ENCODE results near the gene CD22. TPM values are rescaled to one million over a fixed set of nuclear protein-coding genes. Genes with fewer than 3 reads are reported as not detected.

Gene CD22
- total and polyA plus RNA-seq, 2 donors from 2014 or later, result 0.82 to 15.4 TPM

- TF ChIP-seq, protein P1, sequence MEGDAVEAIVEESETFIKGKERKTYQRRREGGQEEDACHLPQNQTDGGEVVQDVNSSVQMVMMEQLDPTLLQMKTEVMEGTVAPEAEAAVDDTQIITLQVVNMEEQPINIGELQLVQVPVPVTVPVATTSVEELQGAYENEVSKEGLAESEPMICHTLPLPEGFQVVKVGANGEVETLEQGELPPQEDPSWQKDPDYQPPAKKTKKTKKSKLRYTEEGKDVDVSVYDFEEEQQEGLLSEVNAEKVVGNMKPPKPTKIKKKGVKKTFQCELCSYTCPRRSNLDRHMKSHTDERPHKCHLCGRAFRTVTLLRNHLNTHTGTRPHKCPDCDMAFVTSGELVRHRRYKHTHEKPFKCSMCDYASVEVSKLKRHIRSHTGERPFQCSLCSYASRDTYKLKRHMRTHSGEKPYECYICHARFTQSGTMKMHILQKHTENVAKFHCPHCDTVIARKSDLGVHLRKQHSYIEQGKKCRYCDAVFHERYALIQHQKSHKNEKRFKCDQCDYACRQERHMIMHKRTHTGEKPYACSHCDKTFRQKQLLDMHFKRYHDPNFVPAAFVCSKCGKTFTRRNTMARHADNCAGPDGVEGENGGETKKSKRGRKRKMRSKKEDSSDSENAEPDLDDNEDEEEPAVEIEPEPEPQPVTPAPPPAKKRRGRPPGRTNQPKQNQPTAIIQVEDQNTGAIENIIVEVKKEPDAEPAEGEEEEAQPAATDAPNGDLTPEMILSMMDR (IDR thresholded peaks at IDR 0.05; ENCODE audit: borderline replicate concordance, extremely low read depth, insufficient read depth), result no peak
- no peak overlapping the region for H3K9ac ChIP-seq (ENCODE audit: low read length in 3 of 3)
- DNase-seq (no peak), FAIRE-seq (no peak)
- intact Hi-C loops (cut with DNase I), result no loop called here
- H3K4me3 ChIP-seq (ENCODE audit: low read length in 3 of 3), result no peak overlapping the region
- H3K9me3 ChIP-seq (ENCODE audit: control insufficient read depth in 2 of 3, insufficient read depth in 1 of 3, low read length in 3 of 3), result peaks cover 0 to 2% (median 0%) of the 10 kb centered on the region in 3 donors
- H3K27me3 ChIP-seq (ENCODE audit: control insufficient read depth, insufficient read depth, low read length), result no peaks in the 10 kb centered on the region
- H3K27ac ChIP-seq (ENCODE audit: low read depth in 2 of 2, low read length in 2 of 2), result no peak overlapping the region
- H3K4me1 ChIP-seq (ENCODE audit: control insufficient read depth in 2 of 3, insufficient read depth in 2 of 3, low read depth in 1 of 3, low read length in 3 of 3), result no peaks in the 10 kb centered on the region
- H3K36me3 ChIP-seq (ENCODE audit: control insufficient read depth in 2 of 3, insufficient read depth in 3 of 3, low read length in 3 of 3), result no peaks in the 10 kb centered on the region
Measured at GRCh38 chr19:35294328-35294727, 34.7 kb upstream of the CD22 start.

DNA sequence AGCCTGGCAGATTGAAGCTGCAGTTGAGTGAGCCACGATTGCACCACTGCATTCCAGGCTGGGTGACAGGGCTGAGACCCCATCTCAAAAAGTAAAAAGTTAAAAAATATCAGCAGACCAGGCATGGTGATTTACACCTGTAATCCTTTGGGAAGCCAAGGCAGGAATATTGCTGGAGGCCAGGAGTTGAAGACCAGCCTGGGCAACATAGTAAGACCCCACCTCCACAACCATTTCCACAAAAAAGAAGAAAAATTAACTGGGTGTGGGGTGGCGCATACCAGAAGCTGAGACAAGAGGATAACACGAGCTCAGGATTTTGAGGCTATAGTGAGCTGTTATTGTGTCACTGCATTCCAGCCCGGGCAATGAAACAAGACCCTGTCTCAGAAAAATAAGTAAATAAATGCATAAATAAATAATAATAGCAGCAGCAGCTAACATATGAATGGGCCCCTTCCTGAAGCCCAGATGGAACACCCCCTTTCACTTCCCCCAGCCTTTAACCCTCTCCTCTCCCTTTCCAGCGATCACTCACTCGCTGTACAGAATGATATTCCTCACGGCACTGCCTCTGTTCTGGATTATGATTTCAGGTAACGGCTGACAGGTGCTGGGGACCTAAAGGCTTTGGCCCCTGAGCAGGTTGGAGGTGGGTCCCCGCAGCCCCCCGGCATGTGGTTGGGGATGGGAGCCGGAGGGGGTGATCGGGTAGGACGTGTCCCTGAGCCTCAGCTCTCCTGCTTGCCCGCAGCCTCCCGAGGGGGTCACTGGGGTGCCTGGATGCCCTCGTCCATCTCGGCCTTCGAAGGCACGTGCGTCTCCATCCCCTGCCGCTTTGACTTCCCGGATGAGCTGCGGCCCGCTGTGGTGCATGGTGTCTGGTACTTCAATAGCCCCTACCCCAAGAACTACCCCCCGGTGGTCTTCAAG, 33.9 kb upstream of the CD22 start:
- H3K9me3 ChIP-seq (ENCODE audit: control insufficient read depth in 2 of 3, insufficient read depth in 1 of 3, low read length in 3 of 3), result peaks cover 0 to 2% (median 0%) of the 10 kb centered on the region in 3 donors
- no peak overlapping the region for H3K4me3 ChIP-seq (ENCODE audit: low read length in 3 of 3)
- H3K9ac ChIP-seq (ENCODE audit: low read length in 3 of 3), result no peak overlapping the region
- no peak for FAIRE-seq
- DNase-seq, result no peak
- no peaks in the 10 kb centered on the region for H3K27me3 ChIP-seq (ENCODE audit: control insufficient read depth, insufficient read depth, low read length)
- H3K36me3 ChIP-seq (ENCODE audit: control insufficient read depth in 2 of 3, insufficient read depth in 3 of 3, low read length in 3 of 3), result no peaks in the 10 kb centered on the region
- TF ChIP-seq, protein P1 (IDR thresholded peaks at IDR 0.05; ENCODE audit: borderline replicate concordance, extremely low read depth, insufficient read depth), result no peak
- no peak overlapping the region for H3K27ac ChIP-seq (ENCODE audit: low read depth in 2 of 2, low read length in 2 of 2)
- intact Hi-C loops (cut with DNase I), result no loop called here
- H3K4me1 ChIP-seq (ENCODE audit: control insufficient read depth in 2 of 3, insufficient read depth in 2 of 3, low read depth in 1 of 3, low read length in 3 of 3), result no peaks in the 10 kb centered on the region

DNA sequence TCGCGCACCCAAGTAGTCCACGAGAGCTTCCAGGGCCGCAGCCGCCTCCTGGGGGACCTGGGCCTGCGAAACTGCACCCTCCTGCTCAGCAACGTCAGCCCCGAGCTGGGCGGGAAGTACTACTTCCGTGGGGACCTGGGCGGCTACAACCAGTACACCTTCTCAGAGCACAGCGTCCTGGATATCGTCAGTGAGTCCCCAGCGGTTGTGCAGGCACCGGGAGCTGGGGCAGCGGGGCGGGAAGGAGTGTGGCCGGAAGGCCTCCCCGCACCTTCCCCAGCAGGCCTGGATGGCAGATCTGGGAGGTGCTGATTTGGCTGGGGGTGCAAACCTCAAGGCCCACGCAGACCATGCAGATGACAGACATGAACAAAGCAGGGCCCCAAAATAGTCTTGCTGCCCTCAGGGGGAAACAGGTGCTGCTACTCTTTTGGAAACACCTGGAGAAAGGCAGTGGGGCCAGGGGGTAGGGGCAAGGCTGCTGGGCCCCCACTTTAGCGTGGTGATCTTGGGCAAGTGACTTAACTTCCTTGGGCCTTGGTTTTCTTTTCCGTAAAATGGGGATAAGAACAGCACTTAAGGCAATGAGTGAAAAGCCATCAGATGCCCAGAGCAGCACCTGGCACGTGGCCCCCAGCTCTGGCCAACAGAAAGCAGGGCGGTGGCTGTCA, 33.1 kb upstream of the CD22 start:
- Histone ChIP-seq H3K4me3 (ENCODE audit: low read length in 3 of 3) (no peak overlapping the region), H3K9ac (ENCODE audit: low read length in 3 of 3) (no peak overlapping the region), H3K4me1 (ENCODE audit: control insufficient read depth in 2 of 3, insufficient read depth in 2 of 3, low read depth in 1 of 3, low read length in 3 of 3) (no peaks in the 10 kb centered on the region), H3K36me3 (ENCODE audit: control insufficient read depth in 2 of 3, insufficient read depth in 3 of 3, low read length in 3 of 3) (no peaks in the 10 kb centered on the region), H3K27me3 (ENCODE audit: control insufficient read depth, insufficient read depth, low read length) (no peaks in the 10 kb centered on the region), H3K27ac (ENCODE audit: low read depth in 2 of 2, low read length in 2 of 2) (no peak overlapping the region), H3K9me3 (ENCODE audit: control insufficient read depth in 2 of 3, insufficient read depth in 1 of 3, low read length in 3 of 3) (peaks cover 0 to 2% (median 0%) of the 10 kb centered on the region in 3 donors)
- TF ChIP-seq, protein P1 (IDR thresholded peaks at IDR 0.05; ENCODE audit: borderline replicate concordance, extremely low read depth, insufficient read depth), result no peak
- FAIRE-seq (no peak), DNase-seq (no peak)
- intact Hi-C loops (cut with DNase I), result no loop called here

Data from kidney (tissue), 14 donors.